ENCODE results near the gene TOX2.

TOX2 gene

GRCh38 chr20:44092551-44093248, 178.0 kb downstream of the TOX2 start:
- Histone ChIP-seq H2BK15ac (replicated peaks; ENCODE audit: low read depth) (no peak overlapping the region), H3K27me3 (ENCODE audit: insufficient read depth, low read length, poor library complexity) (no peaks in the 10 kb centered on the region), H2AK5ac (ENCODE audit: low read length) (no peak overlapping the region), H3K79me2 (ENCODE audit: control insufficient read depth, insufficient read depth, low read length) (no peaks in the 10 kb centered on the region), H2BK5ac (ENCODE audit: low read length) (no peak overlapping the region), H3K23ac (ENCODE audit: low read length) (no peak overlapping the region), H4K5ac (ENCODE audit: low read length) (no peak overlapping the region), H3K9ac (ENCODE audit: low read length) (no peak overlapping the region), H3K18ac (ENCODE audit: low read length) (no peak overlapping the region), H3K4me2 (ENCODE audit: low read length) (no peak overlapping the region), H2BK120ac (ENCODE audit: low read depth, low read length) (no peak overlapping the region), H3K4me3 (ENCODE audit: low read length) (no peak overlapping the region), H3K56ac (ENCODE audit: low read length) (no peak overlapping the region), H3K36me3 (ENCODE audit: control insufficient read depth, insufficient read depth, low read length) (no peaks in the 10 kb centered on the region), H3K4ac (ENCODE audit: low read depth, low read length) (no peak overlapping the region), H3K4me1 (ENCODE audit: control insufficient read depth, low read depth, low read length) (no peaks in the 10 kb centered on the region), H4K8ac (ENCODE audit: low read depth, low read length) (no peak overlapping the region), H3K27ac (ENCODE audit: low read depth, low read length) (no peak overlapping the region), H3K79me1 (ENCODE audit: low read length) (no peaks in the 10 kb centered on the region)
- no CpG with 5 or more reads among the region's 9 CpGs for WGBS (ENCODE audit: extremely low coverage, insufficient coverage, low lambda C conversion rate)
- DNase-seq: peak; percentile 55

DNA sequence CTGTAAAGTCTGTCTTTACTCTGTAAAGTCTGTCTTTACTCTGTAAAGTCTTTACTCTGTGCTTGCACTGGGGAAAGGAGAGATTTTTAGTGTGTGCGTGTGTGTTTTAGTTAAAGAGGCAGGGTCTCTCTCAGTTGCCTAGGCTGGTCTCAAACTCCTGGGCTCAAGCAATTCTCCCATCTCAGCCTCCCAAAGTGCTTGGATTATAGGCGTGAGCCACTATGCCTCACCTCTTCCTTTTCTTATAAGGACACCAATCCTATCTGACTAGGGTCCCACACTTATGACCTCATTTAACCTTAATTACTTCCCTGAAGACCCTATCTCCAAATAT, 178.6 kb downstream of the TOX2 start:
- Histone ChIP-seq H3K27me3 (ENCODE audit: insufficient read depth, low read length, poor library complexity) (no peaks in the 10 kb centered on the region), H3K27ac (ENCODE audit: low read depth, low read length) (no peak overlapping the region), H3K9ac (ENCODE audit: low read length) (no peak overlapping the region), H2BK120ac (ENCODE audit: low read depth, low read length) (no peak overlapping the region), H3K23ac (ENCODE audit: low read length) (no peak overlapping the region), H3K4ac (ENCODE audit: low read depth, low read length) (no peak overlapping the region), H3K4me2 (ENCODE audit: low read length) (no peak overlapping the region), H3K4me3 (ENCODE audit: low read length) (no peak overlapping the region), H3K36me3 (ENCODE audit: control insufficient read depth, insufficient read depth, low read length) (no peaks in the 10 kb centered on the region), H3K79me2 (ENCODE audit: control insufficient read depth, insufficient read depth, low read length) (no peaks in the 10 kb centered on the region), H2AK5ac (ENCODE audit: low read length) (no peak overlapping the region), H2BK15ac (replicated peaks; ENCODE audit: low read depth) (no peak overlapping the region), H3K79me1 (ENCODE audit: low read length) (no peaks in the 10 kb centered on the region), H3K56ac (ENCODE audit: low read length) (no peak overlapping the region), H2BK5ac (ENCODE audit: low read length) (no peak overlapping the region), H3K4me1 (ENCODE audit: control insufficient read depth, low read depth, low read length) (no peaks in the 10 kb centered on the region), H3K18ac (ENCODE audit: low read length) (no peak overlapping the region), H4K8ac (ENCODE audit: low read depth, low read length) (no peak overlapping the region), H4K5ac (ENCODE audit: low read length) (no peak overlapping the region)
- DNase-seq: no peak
- no CpG with 5 or more reads among the region's 2 CpGs for WGBS (ENCODE audit: extremely low coverage, insufficient coverage, low lambda C conversion rate)

DNA sequence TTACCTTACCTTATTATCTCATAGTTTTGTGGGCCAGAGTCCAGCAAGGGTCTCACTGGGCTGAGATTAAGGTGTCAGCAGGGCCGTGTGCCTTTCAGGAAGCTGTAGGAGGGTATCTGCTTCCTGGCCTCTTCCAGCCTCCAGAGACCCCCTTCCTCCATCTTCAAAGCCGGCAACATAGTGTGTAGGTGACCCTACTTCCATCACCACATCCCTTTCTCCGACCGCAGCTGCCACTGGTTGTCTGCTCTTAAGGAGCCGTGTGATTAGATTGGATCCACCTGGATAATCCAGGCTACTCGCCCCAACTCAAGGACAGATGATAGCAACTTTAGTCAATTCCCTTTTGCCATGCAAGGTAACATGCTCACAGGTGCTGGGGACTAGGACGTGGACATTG, 181.2 kb downstream of the TOX2 start:
- no peak for DNase-seq
- WGBS (ENCODE audit: extremely low coverage, insufficient coverage, low lambda C conversion rate): no CpG with 5 or more reads among the region's 7 CpGs
- no peak overlapping the region for H3K56ac ChIP-seq (ENCODE audit: low read length)
- no peak overlapping the region for H4K8ac ChIP-seq (ENCODE audit: low read depth, low read length)
- no peak overlapping the region for H3K4ac ChIP-seq (ENCODE audit: low read depth, low read length)
- no peak overlapping the region for H3K4me3 ChIP-seq (ENCODE audit: low read length)
- no peaks in the 10 kb centered on the region for H3K36me3 ChIP-seq (ENCODE audit: control insufficient read depth, insufficient read depth, low read length)
- no peaks in the 10 kb centered on the region for H3K79me1 ChIP-seq (ENCODE audit: low read length)
- H3K27ac ChIP-seq (ENCODE audit: low read depth, low read length): no peak overlapping the region
- H3K9ac ChIP-seq (ENCODE audit: low read length): no peak overlapping the region
- no peaks in the 10 kb centered on the region for H3K27me3 ChIP-seq (ENCODE audit: insufficient read depth, low read length, poor library complexity)
- no peak overlapping the region for H4K5ac ChIP-seq (ENCODE audit: low read length)
- H2BK120ac ChIP-seq (ENCODE audit: low read depth, low read length): no peak overlapping the region
- no peak overlapping the region for H2AK5ac ChIP-seq (ENCODE audit: low read length)
- H2BK15ac ChIP-seq (replicated peaks; ENCODE audit: low read depth): no peak overlapping the region
- no peak overlapping the region for H2BK5ac ChIP-seq (ENCODE audit: low read length)
- no peak overlapping the region for H3K4me2 ChIP-seq (ENCODE audit: low read length)
- H3K79me2 ChIP-seq (ENCODE audit: control insufficient read depth, insufficient read depth, low read length): no peaks in the 10 kb centered on the region
- H3K4me1 ChIP-seq (ENCODE audit: control insufficient read depth, low read depth, low read length): no peaks in the 10 kb centered on the region
- H3K23ac ChIP-seq (ENCODE audit: low read length): no peak overlapping the region
- H3K18ac ChIP-seq (ENCODE audit: low read length): no peak overlapping the region

- no peaks in the 10 kb centered on the region for H3K36me3 ChIP-seq (ENCODE audit: control insufficient read depth, insufficient read depth, low read length)
- no peak overlapping the region for H2BK15ac ChIP-seq (replicated peaks; ENCODE audit: low read depth)
Observed at GRCh38 chr20:44097521-44098255, 183.0 kb downstream of the TOX2 start.

DNA sequence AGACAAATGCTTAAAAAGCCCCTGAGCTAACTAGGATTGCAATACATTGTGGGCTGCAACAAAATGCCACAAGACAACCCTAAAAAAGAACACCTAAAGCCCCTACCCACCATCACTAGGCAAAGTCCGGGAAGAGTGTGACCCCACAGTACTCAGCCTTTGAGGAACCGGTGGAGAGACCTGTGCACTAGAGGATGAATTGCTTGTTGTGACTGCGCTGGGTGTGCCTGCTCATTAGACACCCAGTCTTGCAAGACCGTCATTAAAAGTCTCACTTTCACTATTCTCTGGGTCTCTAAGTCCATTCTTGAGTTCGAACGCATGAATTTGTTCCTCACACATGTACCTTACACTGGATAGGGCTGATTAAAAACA, 183.6 kb downstream of the TOX2 start:
- no CpG with 5 or more reads among the region's 6 CpGs for WGBS (ENCODE audit: extremely low coverage, insufficient coverage, low lambda C conversion rate)
- no peak overlapping the region for H3K4me3 ChIP-seq (ENCODE audit: low read length)

More at GRCh38 chr20:44097521-44098255, 183.0 kb downstream of the TOX2 start:
- H4K8ac ChIP-seq (ENCODE audit: low read depth, low read length): no peak overlapping the region
- no peaks in the 10 kb centered on the region for H3K4me1 ChIP-seq (ENCODE audit: control insufficient read depth, low read depth, low read length)
- H3K79me1 ChIP-seq (ENCODE audit: low read length): no peaks in the 10 kb centered on the region
- no peaks in the 10 kb centered on the region for H3K79me2 ChIP-seq (ENCODE audit: control insufficient read depth, insufficient read depth, low read length)
- no peak for DNase-seq
- no CpG with 5 or more reads among the region's 14 CpGs for WGBS (ENCODE audit: extremely low coverage, insufficient coverage, low lambda C conversion rate)
- no peak overlapping the region for H3K23ac ChIP-seq (ENCODE audit: low read length)
- H3K9ac ChIP-seq (ENCODE audit: low read length): no peak overlapping the region
- no peak overlapping the region for H3K27ac ChIP-seq (ENCODE audit: low read depth, low read length)
- no peak overlapping the region for H2BK5ac ChIP-seq (ENCODE audit: low read length)
- no peaks in the 10 kb centered on the region for H3K27me3 ChIP-seq (ENCODE audit: insufficient read depth, low read length, poor library complexity)
- H3K18ac ChIP-seq (ENCODE audit: low read length): no peak overlapping the region
- no peak overlapping the region for H3K4ac ChIP-seq (ENCODE audit: low read depth, low read length)
- H3K56ac ChIP-seq (ENCODE audit: low read length): no peak overlapping the region
- no peak overlapping the region for H2AK5ac ChIP-seq (ENCODE audit: low read length)
- no peak overlapping the region for H3K4me3 ChIP-seq (ENCODE audit: low read length)
- no peak overlapping the region for H2BK120ac ChIP-seq (ENCODE audit: low read depth, low read length)
- no peak overlapping the region for H3K4me2 ChIP-seq (ENCODE audit: low read length)
- H4K5ac ChIP-seq (ENCODE audit: low read length): no peak overlapping the region

More for the DNA sequence above, 183.6 kb downstream of the TOX2 start:
- Histone ChIP-seq H3K79me2 (ENCODE audit: control insufficient read depth, insufficient read depth, low read length) (no peaks in the 10 kb centered on the region), H4K5ac (ENCODE audit: low read length) (no peak overlapping the region), H3K9ac (ENCODE audit: low read length) (no peak overlapping the region), H3K4ac (ENCODE audit: low read depth, low read length) (no peak overlapping the region), H3K18ac (ENCODE audit: low read length) (no peak overlapping the region), H2BK5ac (ENCODE audit: low read length) (no peak overlapping the region), H3K79me1 (ENCODE audit: low read length) (no peaks in the 10 kb centered on the region), H4K8ac (ENCODE audit: low read depth, low read length) (no peak overlapping the region), H3K27me3 (ENCODE audit: insufficient read depth, low read length, poor library complexity) (no peaks in the 10 kb centered on the region), H3K4me1 (ENCODE audit: control insufficient read depth, low read depth, low read length) (no peaks in the 10 kb centered on the region), H2BK15ac (replicated peaks; ENCODE audit: low read depth) (no peak overlapping the region), H3K4me2 (ENCODE audit: low read length) (no peak overlapping the region), H3K36me3 (ENCODE audit: control insufficient read depth, insufficient read depth, low read length) (no peaks in the 10 kb centered on the region), H3K23ac (ENCODE audit: low read length) (no peak overlapping the region), H3K56ac (ENCODE audit: low read length) (no peak overlapping the region), H2BK120ac (ENCODE audit: low read depth, low read length) (no peak overlapping the region), H3K27ac (ENCODE audit: low read depth, low read length) (no peak overlapping the region), H2AK5ac (ENCODE audit: low read length) (no peak overlapping the region)
- DNase-seq: no peak
